GM19455 (cell line): ENCODE data around the gene GALNT2.

ENCODE experiments used
- ATAC-seq: cut with Tn5 transposase; IDR thresholded peaks from one replicate; pipeline ENCODE4 v1.9.1; 2021; ENCODE audit not compliant: unreplicated experiment

GALNT2 gene

DNA sequence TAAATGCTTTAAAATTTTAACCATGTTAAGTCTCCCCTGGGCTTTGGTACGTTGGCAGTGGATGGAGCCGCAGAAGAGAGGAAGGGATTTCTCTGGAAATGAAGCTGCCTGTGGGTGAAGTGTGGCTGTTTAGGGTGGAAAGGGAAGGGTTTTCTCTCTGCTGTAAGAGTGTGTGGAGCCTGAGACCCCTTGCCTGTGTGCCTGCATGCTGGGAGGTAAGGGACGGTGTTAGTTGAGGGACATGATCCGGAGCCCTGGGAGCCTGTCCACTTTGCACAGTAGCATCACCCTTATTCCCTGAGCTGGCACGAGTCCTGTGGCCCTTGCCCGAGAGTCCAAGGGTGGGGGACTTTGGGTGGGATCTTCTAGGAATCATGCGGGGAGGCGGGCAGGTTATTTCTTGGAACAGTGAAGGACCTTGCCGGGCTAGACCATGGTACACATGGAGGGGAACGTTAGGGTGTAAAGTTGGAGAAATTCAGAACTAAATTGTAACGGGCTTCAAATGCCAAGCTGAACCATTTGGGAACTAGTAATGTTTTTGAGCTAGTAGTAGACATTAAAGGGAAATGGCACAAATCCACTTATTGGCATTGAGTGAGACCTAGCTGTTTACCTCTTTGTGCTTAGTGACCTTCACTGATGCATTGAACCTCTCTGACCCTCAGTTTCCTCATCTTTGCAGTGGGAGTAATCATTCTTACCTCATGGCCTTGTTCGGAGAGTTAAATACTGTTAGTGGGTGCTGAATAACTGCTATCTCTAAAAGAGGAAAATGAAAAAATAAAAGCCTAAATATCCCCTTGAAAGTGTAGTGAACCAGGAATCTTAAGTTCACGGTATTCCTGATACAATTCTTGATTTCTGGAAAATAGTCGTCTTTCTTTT, 3.5 kb downstream of the GALNT2 start:
- ATAC-seq: no peak

GRCh38 chr1:230071316-230071715, 4.3 kb downstream of the GALNT2 start:
- ATAC-seq: no peak

DNA sequence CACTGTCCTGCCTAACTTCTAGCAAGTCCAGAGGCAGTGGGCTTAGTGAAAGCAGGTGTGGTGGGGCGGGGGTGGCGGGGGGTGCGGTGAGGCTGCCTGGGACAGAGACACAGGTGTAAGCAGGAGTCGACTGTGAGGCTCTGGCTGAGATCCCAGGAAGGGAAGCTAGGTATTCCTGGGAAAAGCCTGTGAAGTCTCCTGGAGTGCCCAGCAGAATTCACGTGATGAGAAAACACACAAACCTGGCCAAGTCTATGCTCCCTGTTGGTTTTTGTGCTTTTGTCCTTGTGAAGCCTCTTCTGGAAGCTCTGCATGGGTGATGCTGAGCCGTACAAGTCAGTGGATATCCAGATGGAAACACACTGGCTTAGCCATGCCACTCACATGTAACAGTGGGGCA, 5.3 kb downstream of the GALNT2 start:
- ATAC-seq: no peak

- no peak for ATAC-seq
Observed at GRCh38 chr1:230072866-230073265, 5.8 kb downstream of the GALNT2 start.

GRCh38 chr1:230073371-230074035, 6.5 kb downstream of the GALNT2 start:
- no peak for ATAC-seq

GRCh38 chr1:230074270-230074669, 7.2 kb downstream of the GALNT2 start:
- ATAC-seq: no peak

DNA sequence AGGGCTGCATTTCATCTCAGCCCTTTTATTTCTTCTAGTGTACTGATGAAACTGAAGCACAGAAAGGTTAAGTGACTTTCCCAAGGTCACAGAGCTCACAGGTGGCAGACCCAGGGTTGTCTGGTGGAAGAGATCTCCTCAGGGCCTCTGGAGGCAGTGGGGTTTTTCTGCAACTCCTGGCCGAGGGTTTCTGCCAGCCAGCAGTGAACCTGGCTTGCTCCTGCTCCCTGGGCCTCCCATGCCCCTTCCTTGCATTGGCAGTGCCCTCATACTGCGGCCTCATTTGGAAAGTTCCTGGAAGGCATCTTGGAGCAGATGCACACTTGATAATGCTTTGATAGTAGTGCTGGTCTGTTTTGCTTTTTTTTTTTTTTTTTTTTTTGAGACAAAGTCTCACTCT, 7.7 kb downstream of the GALNT2 start:
- no peak for ATAC-seq

DNA sequence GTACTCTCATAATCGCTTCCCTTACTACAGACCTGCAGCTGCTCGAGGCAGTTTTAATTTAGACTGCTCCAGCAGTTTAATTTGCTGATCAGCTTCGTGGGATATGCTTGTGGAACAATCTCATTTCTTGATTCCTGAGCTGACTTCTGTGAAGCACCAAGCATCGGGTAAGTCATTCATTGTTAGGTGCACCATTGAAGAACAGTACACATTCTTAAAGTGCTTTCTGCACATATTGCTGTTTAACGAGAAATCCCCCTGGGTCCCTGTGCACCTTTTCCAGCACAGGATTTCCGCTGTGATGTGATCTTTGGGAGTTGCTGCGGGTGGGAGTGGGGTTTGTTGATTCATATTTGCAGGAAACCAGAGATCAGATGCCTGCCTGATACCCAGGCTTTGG, 9.1 kb downstream of the GALNT2 start:
- ATAC-seq: no peak

DNA sequence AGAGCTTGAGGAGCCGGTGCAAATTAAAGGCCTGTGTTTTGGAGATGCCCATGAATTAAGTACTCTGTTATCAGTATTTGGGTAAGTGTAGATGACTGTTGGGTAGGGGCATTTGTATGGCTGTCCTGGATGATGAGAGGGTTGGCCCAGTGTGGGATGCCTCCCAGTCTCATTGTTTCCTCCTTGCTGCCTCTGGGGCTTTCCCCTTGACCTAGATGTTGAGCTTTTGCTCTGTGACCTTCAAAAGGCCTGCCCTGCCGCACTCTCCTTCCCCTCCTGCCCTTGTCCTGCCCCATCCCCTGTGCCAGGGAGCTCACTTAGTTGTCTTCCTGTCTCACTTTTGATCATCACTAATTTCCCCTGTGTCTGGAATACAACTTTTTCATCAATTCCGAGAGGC, 10.0 kb downstream of the GALNT2 start:
- no peak for ATAC-seq

DNA sequence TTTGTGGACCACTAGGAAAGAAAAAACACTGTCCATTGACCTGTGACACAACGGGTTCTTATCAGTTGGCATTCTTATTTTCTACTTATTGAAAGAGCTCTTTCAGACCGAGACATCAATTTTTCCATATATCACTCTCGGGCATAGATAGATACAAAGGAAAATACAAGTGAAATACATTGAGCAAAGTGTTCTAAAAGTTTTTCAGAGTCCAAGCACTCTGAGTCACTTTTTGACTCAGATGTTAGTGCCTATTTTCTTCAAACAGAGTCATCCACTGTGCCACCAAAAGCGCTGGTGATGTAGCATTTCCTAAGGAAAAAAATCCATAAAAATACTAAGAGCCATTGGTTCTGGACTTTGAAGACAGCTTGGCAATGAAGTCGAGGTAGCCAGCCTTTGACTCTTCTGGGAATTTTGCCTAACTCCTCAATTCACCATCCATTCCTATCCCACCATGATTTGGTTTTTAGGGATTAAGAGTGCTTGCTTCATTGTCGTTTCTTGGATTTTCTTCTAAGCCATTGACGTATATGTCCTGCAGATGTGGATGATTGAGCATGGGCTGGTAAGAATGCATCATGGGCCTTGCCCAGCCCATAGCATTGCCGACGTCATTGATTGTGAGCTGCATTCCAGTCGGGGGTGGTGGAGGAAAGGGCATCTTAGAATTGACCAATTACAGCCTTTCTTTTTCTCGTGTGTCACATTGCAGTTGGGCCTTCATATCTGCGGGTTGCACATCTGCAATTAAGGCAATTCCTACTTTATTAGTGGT, 10.6 kb downstream of the GALNT2 start:
- ATAC-seq: no peak

DNA sequence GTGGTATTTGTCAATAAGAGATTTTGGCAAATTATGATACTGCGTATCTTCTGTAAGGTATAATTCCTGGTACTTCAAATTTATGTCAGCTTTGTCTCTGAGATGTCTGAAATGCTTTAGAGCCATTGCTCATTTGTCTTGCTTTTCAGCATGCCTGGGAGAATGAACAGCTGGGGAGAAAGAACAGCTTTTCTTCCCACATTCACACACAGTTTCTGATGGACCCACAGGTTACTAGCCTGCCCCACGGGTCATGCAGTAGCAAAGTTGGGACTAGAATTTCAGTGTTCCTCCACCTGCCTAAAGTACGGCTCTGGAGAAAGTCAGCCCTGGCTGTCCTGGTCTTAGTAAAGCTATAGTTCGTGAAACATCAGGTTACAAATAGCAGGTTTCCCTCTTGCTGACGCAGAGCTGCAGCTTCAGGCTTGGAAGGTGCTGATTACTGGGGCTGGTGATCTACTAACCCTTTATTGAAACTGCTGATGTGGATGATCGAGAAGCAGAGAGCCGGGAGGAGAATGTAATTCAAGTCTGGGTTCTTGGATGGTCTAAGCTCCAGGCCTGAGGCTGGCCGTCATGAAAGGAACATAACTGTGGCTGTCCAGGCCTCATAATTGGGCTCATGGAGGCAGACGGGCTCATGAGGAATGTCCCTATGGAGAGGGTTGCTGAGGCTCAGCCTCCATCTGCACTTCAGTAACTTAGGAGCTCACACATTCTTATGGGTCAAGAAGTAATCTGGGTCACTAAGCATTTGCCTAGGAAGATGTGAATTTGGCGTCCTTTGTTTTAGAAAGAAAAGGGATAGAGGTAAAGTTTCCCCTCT, 12.4 kb downstream of the GALNT2 start:
- no peak for ATAC-seq

DNA sequence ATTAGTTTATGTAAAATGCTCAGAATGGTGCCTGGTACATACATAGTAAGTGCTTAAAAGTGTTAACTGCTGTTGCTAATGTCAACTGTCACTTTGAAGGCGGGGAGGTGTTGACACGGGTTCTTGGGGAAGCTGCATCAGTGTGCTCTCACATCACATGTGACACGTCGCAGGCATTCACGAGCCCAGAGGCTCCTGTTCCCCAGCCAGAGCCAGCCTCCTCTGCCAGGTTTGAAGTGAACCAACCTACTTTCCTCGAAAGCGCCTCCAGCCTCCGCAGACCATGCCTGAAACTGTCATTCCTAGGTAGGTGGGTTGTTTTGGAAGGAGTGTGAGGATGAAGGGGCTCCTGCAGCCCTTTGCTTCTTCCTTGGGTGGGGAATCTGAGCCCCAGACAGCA, 13.8 kb downstream of the GALNT2 start:
- no peak for ATAC-seq

DNA sequence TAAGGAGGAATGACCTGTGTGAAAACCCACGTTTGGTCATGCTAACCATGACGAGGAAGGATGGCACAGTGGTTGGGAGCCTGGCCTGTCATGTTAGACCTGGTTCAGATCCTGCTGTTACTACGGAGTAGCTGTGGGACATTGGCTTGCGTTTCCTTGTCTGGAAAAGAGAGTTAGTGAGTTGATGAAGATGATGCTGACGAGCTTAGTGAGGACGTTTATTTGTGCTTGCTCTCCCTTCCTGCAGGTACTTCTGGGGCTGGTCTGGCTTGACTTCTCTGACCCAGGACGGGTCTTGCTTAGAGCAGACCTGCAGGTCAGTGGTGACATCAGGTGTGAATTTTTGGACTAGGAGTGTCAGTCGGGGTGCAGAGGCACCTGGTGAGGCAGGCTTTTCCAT, 14.7 kb downstream of the GALNT2 start:
- ATAC-seq: no peak

DNA sequence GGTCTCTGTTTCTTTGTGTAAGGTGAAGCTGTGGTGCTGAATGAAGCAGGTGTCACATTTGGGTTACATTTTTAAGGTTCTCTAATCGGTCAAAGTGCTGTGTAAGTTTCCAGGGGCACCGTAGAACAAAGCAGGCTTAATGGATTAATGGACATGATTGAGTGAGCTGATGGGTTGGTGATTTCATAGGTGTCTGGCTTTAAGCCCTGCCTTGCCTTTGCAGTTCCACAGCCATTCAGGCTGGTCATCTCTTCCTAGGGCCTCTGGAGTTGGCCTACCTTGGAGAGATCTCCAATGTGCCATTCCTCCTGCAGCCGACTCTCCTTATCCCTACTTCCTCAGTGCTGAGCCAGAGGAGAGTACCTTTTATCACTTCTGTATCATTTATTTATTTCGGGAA, 15.2 kb downstream of the GALNT2 start:
- no peak for ATAC-seq

GRCh38 chr1:230083053-230083452, 16.0 kb downstream of the GALNT2 start:
- ATAC-seq: no peak

DNA sequence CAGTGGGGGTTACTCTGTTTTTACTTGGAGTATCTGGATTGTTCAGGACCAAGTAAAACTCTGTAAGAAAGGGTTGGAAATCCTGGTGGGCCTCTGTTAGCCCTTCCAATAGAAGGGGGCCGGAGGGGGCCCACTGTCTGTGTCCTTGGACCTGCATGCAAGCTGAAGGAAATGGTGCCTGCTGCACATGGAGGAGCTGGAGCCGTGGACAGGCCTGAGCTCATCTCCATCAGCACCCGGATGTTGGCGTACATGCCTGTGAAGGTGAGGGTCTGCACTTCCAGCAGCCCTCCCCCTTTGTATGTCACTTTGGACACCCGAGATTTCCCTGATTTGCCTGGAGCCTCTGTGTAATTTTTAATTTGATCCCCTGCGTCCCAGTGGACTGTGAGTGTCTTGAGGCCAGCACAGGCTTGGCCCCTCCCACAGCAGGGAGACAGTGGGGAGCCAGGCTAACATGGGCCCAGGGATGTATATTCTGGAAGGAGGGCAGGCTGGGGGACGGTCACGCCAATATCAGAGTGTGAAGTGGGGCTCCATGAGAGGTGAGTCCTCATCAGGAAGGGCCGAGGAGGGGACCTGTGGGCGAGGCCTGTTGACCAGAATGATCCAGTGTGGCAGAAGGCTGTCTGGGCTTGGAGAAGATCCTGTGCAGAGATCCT, 16.8 kb downstream of the GALNT2 start:
- ATAC-seq: no peak

- no peak for ATAC-seq
Observed at GRCh38 chr1:230084408-230085177, 17.6 kb downstream of the GALNT2 start.

DNA sequence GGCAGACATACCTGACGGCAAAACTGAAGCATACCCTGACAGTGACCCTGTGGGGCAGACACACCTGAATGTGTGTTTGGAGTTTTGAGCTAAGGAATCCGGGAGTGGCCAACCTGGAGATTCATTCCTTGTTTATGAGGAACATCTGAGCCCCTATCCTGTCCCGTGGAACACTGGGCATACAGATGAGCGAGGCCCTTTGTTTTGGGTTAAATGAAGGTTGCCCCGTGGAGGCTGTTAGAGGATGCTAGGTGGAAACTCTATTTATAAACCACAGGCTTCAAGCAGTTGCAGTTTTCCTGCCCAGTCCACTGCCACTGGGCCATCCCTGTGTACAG, 18.1 kb downstream of the GALNT2 start:
- no peak for ATAC-seq

DNA sequence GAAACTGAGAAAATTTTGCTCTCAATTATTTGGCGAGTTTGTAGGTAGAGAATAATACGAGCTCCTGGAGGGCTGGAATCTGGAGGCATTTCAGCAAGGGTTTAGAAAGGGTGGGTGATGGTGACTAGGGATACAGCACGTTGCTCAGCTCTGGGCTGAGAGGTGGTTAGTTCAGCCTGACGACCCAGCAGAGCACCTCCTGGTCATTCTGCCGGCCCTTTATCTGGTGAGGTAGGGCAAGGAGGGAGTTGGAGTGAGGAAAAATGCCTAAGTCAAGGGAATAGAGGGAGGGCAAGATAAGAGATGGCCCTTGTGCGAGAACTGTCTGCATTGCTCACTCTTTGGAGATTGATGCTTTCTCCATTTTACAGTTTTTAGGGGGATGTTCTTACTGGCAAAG, 19.1 kb downstream of the GALNT2 start:
- no peak for ATAC-seq
